Right cardiac atrium (tissue), 5 donors: ENCODE measurements around the gene SFN. TPM values are rescaled to one million over a fixed set of nuclear protein-coding genes. Genes with fewer than 3 reads are reported as not detected.

Source experiments
- ATAC-seq, 2 donors: fragments of 200-7000 bp; cut with Tn5 transposase; one replicate each; pipeline versions ENCODE4 v1.8.0 to v1.9.1; 2020; ENCODE audit warnings: moderate library complexity in 2 of 2, mild to moderate bottlenecking in 1 of 2
- DNase-seq, 3 donors: peaks; one replicate each; pipeline ENCODE4 v3.0.0-alpha.2; 2020
- H3K27ac ChIP-seq: one replicate; pipeline ENCODE4 v1.5.1; 2013; ENCODE audit warnings: mild to moderate bottlenecking, low read length, control low read depth, moderate library complexity
- H3K27me3 ChIP-seq: one replicate; pipeline ENCODE4 v1.6.1; 2013; ENCODE audit not compliant: control insufficient read depth, insufficient read depth
- H3K4me1 ChIP-seq: one replicate; pipeline ENCODE4 v1.6.1; 2013; ENCODE audit warnings: low read length; ENCODE audit not compliant: control insufficient read depth, insufficient read depth
- H3K4me3 ChIP-seq: one replicate; pipeline ENCODE4 v1.5.1; 2013; ENCODE audit warnings: low read length, control low read depth
- H3K9me3 ChIP-seq: one replicate; pipeline ENCODE4 v1.6.1; 2013; ENCODE audit warnings: low read length; ENCODE audit not compliant: control insufficient read depth
- WGBS: extraction: QIAGEN DNeasy Blood & Tissue Kit; methylation state at CpG from one replicate; pipeline ENCODE4 v1.1.7; 2013; 5-methylcytosine and 5-hydroxymethylcytosine counted together
- intact Hi-C, 4 donors: fragments of 100-400 bp; cut with DNase I; formaldehyde crosslinking; loops; one replicate each; pipeline versions ENCODE4 v1.11.0 to v1.14.0; 2022 to 2023
- long read RNA-seq, 4 donors: library from polyadenylated mRNA; unstranded; transcript quantifications; one replicate each; pipeline ENCODE4 v2.0.0, GENCODE V29; 2020 to 2021
- polyA plus RNA-seq: library from polyadenylated mRNA; stranded (reverse); fragments of 200-250 nt; gene quantifications from one replicate; pipeline ENCODE4 v1.2.3, GENCODE V29; 2013
- total RNA-seq, 4 donors: library from RNA; stranded (reverse); fragmentation: NEBNext Ultra II Directional; extraction: Animal tissue kit (Norgen Biotek cat#: 25700); gene quantifications; one replicate each; pipeline ENCODE4 v1.2.1, GENCODE V29; 2021
- donor health status: healthy with polysubstance abuse.
- donor health status: DM: no; HTN: yes; CAD: no.
- donor health status: DM: no; HTN: no; CAD: no.
- donor health status: DM: no; HTN: yes; CAD: no; lungs with severe emphysema.
- donor health status: DM: yes; HTN: yes; CAD: no.

The SFN gene
- total RNA-seq, result under 1 TPM in 2 of 4 donors, not detected in 2; 0.23 to 0.24 TPM
- polyA plus RNA-seq, result 0.20 TPM
- long read RNA-seq, donor 1, result 0 reads
- long read RNA-seq, donor 2, result 0 reads
- long read RNA-seq, donor 3, result 0 reads
- long read RNA-seq, donor 4, result 0 reads

DNA sequence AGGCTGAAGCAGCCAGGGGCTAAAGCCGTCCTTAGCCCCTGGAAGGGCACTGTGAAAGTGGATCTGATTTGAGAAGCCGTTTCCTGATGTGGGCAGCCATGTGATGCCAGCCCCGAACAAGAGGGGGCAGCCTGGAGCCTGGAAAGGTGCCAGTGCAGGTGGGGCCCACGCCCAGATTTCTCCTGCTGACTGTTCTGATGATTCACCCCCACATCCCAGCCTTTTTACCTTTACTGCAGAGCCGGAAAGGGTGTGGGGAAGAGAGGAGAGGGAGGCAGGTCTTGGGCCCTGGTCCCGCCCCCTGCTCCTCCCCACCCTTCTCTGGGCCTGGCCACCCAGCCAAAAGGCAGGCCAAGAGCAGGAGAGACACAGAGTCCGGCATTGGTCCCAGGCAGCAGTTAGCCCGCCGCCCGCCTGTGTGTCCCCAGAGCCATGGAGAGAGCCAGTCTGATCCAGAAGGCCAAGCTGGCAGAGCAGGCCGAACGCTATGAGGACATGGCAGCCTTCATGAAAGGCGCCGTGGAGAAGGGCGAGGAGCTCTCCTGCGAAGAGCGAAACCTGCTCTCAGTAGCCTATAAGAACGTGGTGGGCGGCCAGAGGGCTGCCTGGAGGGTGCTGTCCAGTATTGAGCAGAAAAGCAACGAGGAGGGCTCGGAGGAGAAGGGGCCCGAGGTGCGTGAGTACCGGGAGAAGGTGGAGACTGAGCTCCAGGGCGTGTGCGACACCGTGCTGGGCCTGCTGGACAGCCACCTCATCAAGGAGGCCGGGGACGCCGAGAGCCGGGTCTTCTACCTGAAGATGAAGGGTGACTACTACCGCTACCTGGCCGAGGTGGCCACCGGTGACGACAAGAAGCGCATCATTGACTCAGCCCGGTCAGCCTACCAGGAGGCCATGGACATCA, at the start of gene SFN:
Gene SFN (plus strand): TSS at position 369 of the 904 bp plus-strand sequence. CDS start 64 bp downstream, at position 433.
- no peak within 1 kb of the TSS for H3K27ac ChIP-seq
- intact Hi-C loops, result no loop called here
- no peaks in the 10 kb centered on the region for H3K27me3 ChIP-seq
- 83% methylated on average over 37 of the region's 37 CpGs for WGBS
- no peaks in the 10 kb centered on the region for H3K9me3 ChIP-seq
- H3K4me1 ChIP-seq, result peaks cover 2% of the 10 kb centered on the region
- no peak within 1 kb of the TSS for H3K4me3 ChIP-seq
- no peak for ATAC-seq
- DNase-seq, result peak; percentile 36 to 65 (median 63)

GRCh38 chr1:26814377-26814776, 48.6 kb upstream of the SFN start:
- H3K27me3 ChIP-seq, result no peaks in the 10 kb centered on the region
- ATAC-seq, result no peak

GRCh38 chr1:26814893-26815292, 48.1 kb upstream of the SFN start:
- WGBS, result 90% methylated on average over 3 of the region's 3 CpGs

More at GRCh38 chr1:26814377-26814776, 48.6 kb upstream of the SFN start:
- DNase-seq, result no peak
- intact Hi-C loops, result loop anchor here in 3 of 4 donors (5.0 to 10.0 kb wide), 2 partner anchors 60 to 63 kb away; no protein-coding TSS in a partner anchor
- WGBS, result 79% methylated on average over 2 of the region's 2 CpGs
- H3K9me3 ChIP-seq, result no peaks in the 10 kb centered on the region
- no peak overlapping the region for H3K27ac ChIP-seq
- H3K4me3 ChIP-seq, result no peak overlapping the region
- no peaks in the 10 kb centered on the region for H3K4me1 ChIP-seq

GRCh38 chr1:26820784-26821269, 42.1 kb upstream of the SFN start:
- intact Hi-C loops, result no loop called here
- H3K4me3 ChIP-seq, result no peak overlapping the region
- 76% methylated on average over 4 of the region's 4 CpGs for WGBS
- no peak overlapping the region for H3K27ac ChIP-seq
- no peaks in the 10 kb centered on the region for H3K4me1 ChIP-seq
- peak; percentile 36 to 54 for ATAC-seq
- no peaks in the 10 kb centered on the region for H3K9me3 ChIP-seq
- DNase-seq, result no peak
- H3K27me3 ChIP-seq, result no peaks in the 10 kb centered on the region

More at GRCh38 chr1:26814893-26815292, 48.1 kb upstream of the SFN start:
- no peaks in the 10 kb centered on the region for H3K4me1 ChIP-seq
- H3K27ac ChIP-seq, result no peak overlapping the region
- no peak for DNase-seq
- intact Hi-C loops, result loop anchor here in 3 of 4 donors (5.0 to 10.0 kb wide), 2 partner anchors 60 to 62 kb away; no protein-coding TSS in a partner anchor
- H3K27me3 ChIP-seq, result no peaks in the 10 kb centered on the region
- no peak overlapping the region for H3K4me3 ChIP-seq
- ATAC-seq, result no peak
- H3K9me3 ChIP-seq, result no peaks in the 10 kb centered on the region

DNA sequence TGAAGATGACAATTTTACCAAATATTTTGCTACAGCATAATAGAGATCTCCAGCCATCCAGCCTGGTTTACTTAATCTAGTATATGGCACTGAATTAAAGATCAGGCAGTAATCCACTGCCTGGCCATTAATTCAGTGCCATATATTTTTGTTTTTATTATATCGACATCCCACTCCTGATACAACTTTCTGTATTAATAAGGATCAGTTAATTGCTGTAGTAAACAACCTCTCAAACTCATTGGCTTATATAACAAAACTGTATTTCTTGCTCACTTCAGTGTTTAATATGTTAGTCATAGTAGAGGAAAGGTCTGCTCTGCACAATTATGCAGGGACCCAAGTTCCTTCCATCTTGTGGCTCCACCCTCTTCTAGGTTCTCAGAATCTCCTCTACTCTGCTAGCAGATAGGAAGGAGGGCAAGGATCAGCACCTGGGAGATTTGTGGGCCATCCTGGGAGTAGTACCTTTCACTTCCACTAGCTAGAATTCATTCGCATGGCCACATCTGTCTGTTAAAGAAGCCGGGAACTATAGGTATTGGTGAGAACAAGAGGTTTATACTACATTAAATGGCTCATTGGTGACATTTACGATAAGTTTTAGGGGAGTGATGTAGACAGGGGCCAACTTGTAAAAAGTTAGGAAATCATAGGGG, 40.1 kb upstream of the SFN start:
- H3K4me3 ChIP-seq, result no peak overlapping the region
- no peaks in the 10 kb centered on the region for H3K9me3 ChIP-seq
- no peak for DNase-seq
- H3K4me1 ChIP-seq, result no peaks in the 10 kb centered on the region
- no peaks in the 10 kb centered on the region for H3K27me3 ChIP-seq
- intact Hi-C loops, result no loop called here
- no peak overlapping the region for H3K27ac ChIP-seq
- 93% methylated on average over 4 of the region's 4 CpGs for WGBS
- ATAC-seq, result no peak

DNA sequence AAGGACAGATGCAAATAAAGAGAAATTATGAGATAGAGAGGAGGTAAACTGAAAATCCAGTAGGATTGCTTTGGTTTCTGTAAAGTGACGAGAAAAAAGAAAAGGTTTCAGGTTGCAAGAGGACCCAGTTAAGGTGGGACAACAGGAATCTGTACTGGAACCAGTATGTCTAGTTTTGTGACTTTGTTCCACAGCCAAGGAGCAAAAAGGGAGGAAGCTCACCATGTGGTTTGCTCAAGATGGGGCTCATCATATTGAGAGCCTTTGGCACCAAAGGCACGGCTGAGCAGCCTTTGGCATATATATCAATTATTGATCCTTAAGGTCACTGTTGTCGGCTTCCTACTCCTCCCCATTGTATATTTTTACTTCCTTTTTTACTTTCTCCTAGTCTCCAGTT, 38.2 kb upstream of the SFN start:
- Histone ChIP-seq H3K9me3 (no peaks in the 10 kb centered on the region), H3K27ac (no peak overlapping the region), H3K4me3 (no peak overlapping the region), H3K4me1 (peaks cover 2% of the 10 kb centered on the region), H3K27me3 (no peaks in the 10 kb centered on the region)
- ATAC-seq (no peak), DNase-seq (no peak)
- WGBS, result 89% methylated on average over 3 of the region's 3 CpGs
- intact Hi-C loops, result no loop called here

DNA sequence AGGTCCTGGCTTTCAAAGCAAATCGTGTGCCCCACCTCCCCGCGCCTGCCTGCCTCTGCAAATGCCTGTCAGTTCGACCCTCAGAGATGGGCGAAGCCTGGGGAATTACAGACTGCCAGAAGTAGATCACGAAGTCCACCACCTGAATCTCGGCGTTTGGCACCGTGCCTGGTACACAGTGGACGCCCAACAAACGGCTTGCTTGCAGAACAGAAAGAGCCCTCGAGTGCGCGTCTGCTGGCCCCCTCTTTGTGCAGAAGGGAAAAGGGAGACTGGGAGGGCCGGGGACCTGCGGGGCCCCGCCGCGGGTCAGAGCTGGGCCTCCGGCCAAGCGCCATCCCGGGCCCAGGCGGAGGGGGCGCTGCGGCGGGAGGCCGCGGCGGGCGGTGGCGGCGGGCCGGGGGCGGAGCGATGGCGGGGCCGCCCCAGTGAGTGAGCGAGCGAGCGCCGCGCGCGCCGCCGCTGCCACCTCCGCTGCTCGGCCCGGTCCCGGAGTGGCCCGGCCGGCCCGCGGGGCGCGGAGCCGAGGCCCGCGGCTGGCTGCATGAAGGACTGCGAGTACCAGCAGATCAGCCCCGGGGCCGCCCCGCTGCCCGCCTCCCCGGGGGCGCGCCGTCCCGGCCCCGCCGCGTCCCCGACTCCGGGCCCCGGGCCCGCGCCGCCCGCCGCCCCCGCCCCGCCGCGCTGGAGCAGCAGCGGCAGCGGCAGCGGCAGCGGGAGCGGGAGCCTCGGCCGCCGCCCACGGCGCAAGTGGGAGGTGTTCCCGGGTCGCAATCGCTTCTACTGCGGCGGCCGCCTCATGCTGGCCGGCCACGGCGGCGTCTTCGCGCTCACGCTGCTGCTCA, 36.5 kb upstream of the SFN start, which contains the start of gene ZDHHC18:
Gene ZDHHC18 (plus strand): TSS at position 428 of the 845 bp plus-strand sequence. CDS start 117 bp downstream, at position 545.
- no peaks in the 10 kb centered on the region for H3K27me3 ChIP-seq
- H3K4me3 ChIP-seq, result peak within 1 kb of the TSS; percentile 99
- peak within 1 kb of the TSS; percentile 87 for H3K27ac ChIP-seq
- peaks cover 5% of the 10 kb centered on the region for H3K4me1 ChIP-seq
- DNase-seq (peak; percentile 70 to 91 (median 90)), ATAC-seq (peak; percentile 79 to 85)
- H3K9me3 ChIP-seq, result no peaks in the 10 kb centered on the region
- WGBS, result under 1% methylated on average over 107 of the region's 107 CpGs
- intact Hi-C loops, result no loop called here

- peak in 1 of 3 donors; percentile 63 for DNase-seq
- intact Hi-C loops, result no loop called here
- Histone ChIP-seq H3K4me3 (peak overlapping the region; percentile 99), H3K27me3 (no peaks in the 10 kb centered on the region), H3K9me3 (no peaks in the 10 kb centered on the region), H3K27ac (peak overlapping the region; percentile 1), H3K4me1 (peaks cover 5% of the 10 kb centered on the region)
- 3% methylated on average over 17 of the region's 17 CpGs for WGBS
- ATAC-seq, result peak in 1 of 2 donors; percentile 8
Measured at GRCh38 chr1:26827106-26827604, 35.8 kb upstream of the SFN start.

GRCh38 chr1:26827663-26828062, 35.3 kb upstream of the SFN start:
- no peak for ATAC-seq
- peaks cover 5% of the 10 kb centered on the region for H3K4me1 ChIP-seq
- peak overlapping the region; percentile 1 for H3K27ac ChIP-seq
- intact Hi-C loops, result no loop called here
- H3K4me3 ChIP-seq, result peak overlapping the region; percentile 99
- DNase-seq, result no peak
- WGBS, result 21% methylated on average over 11 of the region's 11 CpGs
- no peaks in the 10 kb centered on the region for H3K9me3 ChIP-seq
- H3K27me3 ChIP-seq, result no peaks in the 10 kb centered on the region

DNA sequence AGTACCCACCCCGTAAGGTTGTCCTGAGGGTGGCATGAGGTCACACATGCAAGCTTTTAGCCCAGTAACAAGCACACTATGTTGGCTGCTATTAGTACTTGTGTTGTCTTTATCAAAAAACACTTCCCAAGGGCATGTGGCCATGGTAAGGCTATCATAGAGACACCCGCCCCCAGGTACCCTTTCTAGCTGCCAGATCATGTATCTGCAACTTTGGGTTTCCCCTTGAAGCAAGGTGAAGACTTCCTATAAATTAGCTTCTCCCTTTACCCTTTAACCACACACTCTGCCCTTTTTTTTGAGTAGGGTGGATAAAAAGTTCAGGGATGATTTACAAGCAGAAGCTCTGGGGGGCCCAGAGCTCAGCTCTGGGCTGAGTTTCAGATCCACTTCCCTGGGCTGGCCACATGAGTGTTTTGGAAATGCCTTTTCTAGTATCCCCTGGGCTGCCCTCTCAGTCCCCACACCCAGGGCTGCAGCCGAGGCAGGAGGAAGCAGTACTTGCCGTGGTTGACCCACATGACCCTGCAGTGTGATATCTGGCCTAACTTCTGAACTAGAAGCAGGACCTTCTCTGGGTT, 34.4 kb upstream of the SFN start:
- no peaks in the 10 kb centered on the region for H3K27me3 ChIP-seq
- peak; percentile 36 to 38 for ATAC-seq
- no peak overlapping the region for H3K4me3 ChIP-seq
- no peaks in the 10 kb centered on the region for H3K9me3 ChIP-seq
- H3K4me1 ChIP-seq, result peaks cover 5% of the 10 kb centered on the region
- intact Hi-C loops, result no loop called here
- peak in 2 of 3 donors; percentile 70 to 74 for DNase-seq
- WGBS, result 29% methylated on average over 4 of the region's 4 CpGs
- H3K27ac ChIP-seq, result peak overlapping the region; percentile 53
